ENCODE results near the gene CLSTN1. TPM values are rescaled to one million over a fixed set of nuclear protein-coding genes. Genes with fewer than 3 reads are reported as not detected.
"Not testable (repeated sequence)": the region's sequence is repeated elsewhere in the genome, so short reads cannot be mapped to it uniquely, and the experiment has no call there.

Gene CLSTN1
- total RNA-seq, 1 experiment from 2014 or later: 99.3 TPM

GRCh38 chr1:9811239-9811966, 12.4 kb downstream of the CLSTN1 start:
- TF ChIP-seq CTCF (IDR thresholded peaks at IDR 0.05; ENCODE audit: unreplicated experiment): no peak
- intact Hi-C loops (cut with micrococcal nuclease; ENCODE audit: unreplicated experiment): no loop called here
- Mint-ChIP-seq H3K27ac (ENCODE audit: unreplicated experiment) (no peak overlapping the region), H3K4me1 (ENCODE audit: low read depth, unreplicated experiment) (peaks cover 9% of the 10 kb centered on the region), H3K4me3 (ENCODE audit: low read depth, unreplicated experiment) (no peak overlapping the region), H3K27me3 (ENCODE audit: unreplicated experiment) (no peaks in the 10 kb centered on the region), H3K9me3 (ENCODE audit: low read depth, unreplicated experiment) (no peaks in the 10 kb centered on the region), H3K36me3 (ENCODE audit: insufficient read depth, unreplicated experiment) (peaks cover 4% of the 10 kb centered on the region)
- no TSS peak for BruUV-seq (replicated peaks)
- no peak for DNase-seq
- CTCF ChIA-PET: no interaction called here

- peaks cover 4% of the 10 kb centered on the region for H3K36me3 Mint-ChIP-seq (ENCODE audit: insufficient read depth, unreplicated experiment)
- no peak for TF ChIP-seq CTCF (IDR thresholded peaks at IDR 0.05; ENCODE audit: unreplicated experiment)
- H3K9me3 Mint-ChIP-seq (ENCODE audit: low read depth, unreplicated experiment): no peaks in the 10 kb centered on the region
- no peak overlapping the region for H3K4me3 Mint-ChIP-seq (ENCODE audit: low read depth, unreplicated experiment)
- no peaks in the 10 kb centered on the region for H3K4me1 Mint-ChIP-seq (ENCODE audit: low read depth, unreplicated experiment)
- no TSS peak for BruUV-seq (replicated peaks)
- intact Hi-C loops (cut with micrococcal nuclease; ENCODE audit: unreplicated experiment): no loop called here
- no peak for DNase-seq
- CTCF ChIA-PET: no interaction called here
- H3K27me3 Mint-ChIP-seq (ENCODE audit: unreplicated experiment): no peaks in the 10 kb centered on the region
- H3K27ac Mint-ChIP-seq (ENCODE audit: unreplicated experiment): no peak overlapping the region
Observed at GRCh38 chr1:9809100-9809510, 14.7 kb downstream of the CLSTN1 start.

GRCh38 chr1:9808459-9808858, 15.3 kb downstream of the CLSTN1 start:
- Mint-ChIP-seq H3K4me3 (ENCODE audit: low read depth, unreplicated experiment) (no peak overlapping the region), H3K36me3 (ENCODE audit: insufficient read depth, unreplicated experiment) (peaks cover 4% of the 10 kb centered on the region), H3K27me3 (ENCODE audit: unreplicated experiment) (no peaks in the 10 kb centered on the region), H3K27ac (ENCODE audit: unreplicated experiment) (no peak overlapping the region), H3K4me1 (ENCODE audit: low read depth, unreplicated experiment) (no peaks in the 10 kb centered on the region), H3K9me3 (ENCODE audit: low read depth, unreplicated experiment) (no peaks in the 10 kb centered on the region)
- CTCF ChIA-PET: interaction anchor here (0.6 kb wide), 1 partner anchor 94 kb away, joined by 3 read pairs; no protein-coding TSS in a partner anchor
- intact Hi-C loops (cut with micrococcal nuclease; ENCODE audit: unreplicated experiment): no loop called here
- DNase-seq: no peak
- no peak for TF ChIP-seq CTCF (IDR thresholded peaks at IDR 0.05; ENCODE audit: unreplicated experiment)
- BruUV-seq (replicated peaks): no TSS peak

- Mint-ChIP-seq H3K9me3 (ENCODE audit: low read depth, unreplicated experiment) (no peaks in the 10 kb centered on the region), H3K4me3 (ENCODE audit: low read depth, unreplicated experiment) (no peak overlapping the region), H3K27ac (ENCODE audit: unreplicated experiment) (no peak overlapping the region), H3K4me1 (ENCODE audit: low read depth, unreplicated experiment) (no peaks in the 10 kb centered on the region), H3K36me3 (ENCODE audit: insufficient read depth, unreplicated experiment) (peaks cover 4% of the 10 kb centered on the region), H3K27me3 (ENCODE audit: unreplicated experiment) (no peaks in the 10 kb centered on the region)
- DNase-seq: no peak
- CTCF ChIA-PET: no interaction called here
- no TSS peak for BruUV-seq (replicated peaks)
- no peak for TF ChIP-seq CTCF (IDR thresholded peaks at IDR 0.05; ENCODE audit: unreplicated experiment)
- intact Hi-C loops (cut with micrococcal nuclease; ENCODE audit: unreplicated experiment): no loop called here
Observed at GRCh38 chr1:9807541-9807940, 16.2 kb downstream of the CLSTN1 start.

GRCh38 chr1:9805972-9806371, 17.8 kb downstream of the CLSTN1 start:
- not testable (repeated sequence) for BruUV-seq (replicated peaks)

More at GRCh38 chr1:9805972-9806371, 17.8 kb downstream of the CLSTN1 start:
- H3K4me3 Mint-ChIP-seq (ENCODE audit: low read depth, unreplicated experiment); H3K27me3 Mint-ChIP-seq (ENCODE audit: unreplicated experiment); H3K27ac Mint-ChIP-seq (ENCODE audit: unreplicated experiment); H3K9me3 Mint-ChIP-seq (ENCODE audit: low read depth, unreplicated experiment); H3K36me3 Mint-ChIP-seq (ENCODE audit: insufficient read depth, unreplicated experiment); intact Hi-C loops (cut with micrococcal nuclease; ENCODE audit: unreplicated experiment); H3K4me1 Mint-ChIP-seq (ENCODE audit: low read depth, unreplicated experiment); DNase-seq: not testable (repeated sequence)
- CTCF ChIA-PET: interaction anchor here (0.7 kb wide), 1 partner anchor 81 kb away, joined by 6 read pairs; no protein-coding TSS in a partner anchor

Data from Calu3 (cell line).